Gastrocnemius medialis (tissue), 4 donors: ENCODE results near the gene PLXNB1. TPM values are rescaled to one million over a fixed set of nuclear protein-coding genes. Genes with fewer than 3 reads are reported as not detected.

Experiments
- ATAC-seq, 2 donors: fragments of 150-250 bp; one replicate each; pipeline ENCODE4 v1.9.1; 2016
- DNase-seq, 2 donors: peaks; one replicate each; pipeline ENCODE4 v3.0.0-alpha.2; 2019
- H3K27ac ChIP-seq, 4 donors: fragments of 200-600 bp; sonication (generic); 1 replicate in 1 of 4; 2 replicates in 3 of 4; pipeline ENCODE4 v1.5.1; 2016 to 2018; ENCODE audit warnings: mild to moderate bottlenecking in 2 of 4, moderate library complexity in 1 of 4
- H3K27me3 ChIP-seq, 3 donors: fragments of 200-600 bp; sonication (generic) in 2 of 3; 1 replicate in 1 of 3; 2 replicates in 2 of 3; pipeline versions ENCODE4 v1.5.1 to v1.6.0; 2016 to 2019; ENCODE audit warnings: mild to moderate bottlenecking in 1 of 3, moderate library complexity in 1 of 3
- H3K36me3 ChIP-seq, 2 donors: fragments of 200-600 bp; sonication (generic) in 1 of 2; one replicate each; pipeline ENCODE4 v1.5.1; 2017 to 2018
- H3K4me1 ChIP-seq, 2 donors: fragments of 200-600 bp; sonication (generic) in 1 of 2; one replicate each; pipeline ENCODE4 v1.5.1; 2016 to 2017; ENCODE audit warnings: mild to moderate bottlenecking in 2 of 2
- H3K4me3 ChIP-seq, 4 donors: fragments of 200-600 bp; sonication (generic) in 3 of 4; 1 replicate in 1 of 4; 2 replicates in 3 of 4; pipeline ENCODE4 v1.5.1; 2016 to 2019; ENCODE audit warnings: mild to moderate bottlenecking in 2 of 4
- H3K9me3 ChIP-seq, 3 donors: fragments of 200-600 bp; sonication (generic) in 2 of 3; 1 replicate in 1 of 3; 2 replicates in 2 of 3; pipeline ENCODE4 v1.5.1; 2016 to 2019
- CTCF ChIP-seq, 5 experiments: fragments of 450-650 bp in 3 of 5; fragments of 200-600 bp in 2 of 5; sonication (generic) in 2 of 5; IDR thresholded peaks in 4 of 5; conservative IDR thresholded peaks in 1 of 5; 1 replicate in 4 of 5; 2 replicates in 1 of 5; pipeline ENCODE4 v1.5.1; 2016 to 2019; ENCODE audit warnings: antibody characterized with exemption in 5 of 5, mild to moderate bottlenecking in 3 of 5, moderate library complexity in 3 of 5
- POLR2A ChIP-seq, 2 donors: fragments of 450-650 bp; IDR thresholded peaks; one replicate each; pipeline ENCODE4 v1.6.1; 2017; ENCODE audit warnings: antibody characterized with exemption in 2 of 2, mild to moderate bottlenecking in 2 of 2, moderate library complexity in 2 of 2
- in situ Hi-C, 4 donors: fragments of 200-750 bp; cut with MboI; loops; one replicate each; pipeline versions ENCODE4 v1.15.0 to v1.8.0; 2017; ENCODE audit warnings: low sequenced_read_pairs in 4 of 4
- intact Hi-C: fragments of 100-400 bp; cut with DNase I; formaldehyde crosslinking; loops from one replicate; pipeline ENCODE4 v1.15.1; 2023; ENCODE audit warnings: low total_unique reads
- total RNA-seq, 4 donors: library from RNA; depleted of rRNA; stranded (reverse); fragments of >200 nt; gene quantifications; one replicate each; pipeline versions ENCODE4 v1.1.0 to v1.2.3, GENCODE V29; 2016

The PLXNB1 gene
- total RNA-seq, 4 donors from 2014 or later = 2.8 to 7.2 (median 3.5) TPM

DNA sequence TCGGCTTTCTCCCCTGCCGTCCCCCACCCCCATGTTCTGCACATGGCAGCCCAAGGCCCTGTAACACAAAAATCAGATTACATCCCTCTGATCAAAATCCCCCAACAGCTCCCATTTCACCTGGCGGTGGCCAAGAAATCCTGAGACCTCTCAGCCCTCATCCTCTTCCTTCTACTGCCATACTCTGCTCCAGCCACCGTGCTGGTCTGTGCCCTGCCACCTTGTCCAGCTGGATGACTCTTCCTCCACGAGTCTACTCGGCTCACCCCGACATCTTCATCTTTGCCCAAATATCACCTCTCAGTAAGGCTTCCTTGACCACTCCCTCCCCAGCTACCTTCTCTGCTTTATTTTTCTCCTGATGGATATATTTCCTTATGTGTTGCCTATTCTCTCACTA, 7.0 kb upstream of the PLXNB1 start:
- Histone ChIP-seq H3K36me3 (peaks cover 0 to 6% of the 10 kb centered on the region in 2 donors), H3K27me3 (no peaks in the 10 kb centered on the region), H3K4me1 (peaks cover 18 to 21% of the 10 kb centered on the region in 2 donors), H3K9me3 (no peaks in the 10 kb centered on the region), H3K27ac (no peak overlapping the region), H3K4me3 (no peak overlapping the region)
- TF ChIP-seq POLR2A (IDR thresholded peaks at IDR 0.05) (no peak), CTCF (IDR thresholded peaks at IDR 0.05 in 4 of 5, conservative IDR thresholded peaks at IDR 0.05 in 1 of 5) (no peak)
- in situ Hi-C loops (loop anchor here (5.0 to 10.0 kb wide), 4 partner anchors 35 to 165 kb away; no protein-coding TSS in a partner anchor), intact Hi-C loops (loop anchor here (1.0 to 5.0 kb wide), 3 partner anchors 36 to 205 kb away; no protein-coding TSS in a partner anchor)
- DNase-seq (no peak), ATAC-seq (no peak)

GRCh38 chr3:48436477-48436787, 6.5 kb upstream of the PLXNB1 start:
- no peak for TF ChIP-seq CTCF (IDR thresholded peaks at IDR 0.05 in 4 of 5, conservative IDR thresholded peaks at IDR 0.05 in 1 of 5)
- no peak for TF ChIP-seq POLR2A (IDR thresholded peaks at IDR 0.05)
- intact Hi-C loops = loop anchor here (1.0 to 5.0 kb wide), 3 partner anchors 35 to 204 kb away; no protein-coding TSS in a partner anchor
- ATAC-seq (no peak), DNase-seq (no peak)
- in situ Hi-C loops = loop anchor here (5.0 to 10.0 kb wide), 4 partner anchors 34 to 164 kb away; no protein-coding TSS in a partner anchor
- Histone ChIP-seq H3K9me3 (no peaks in the 10 kb centered on the region), H3K4me1 (peaks cover 14 to 16% of the 10 kb centered on the region in 2 donors), H3K36me3 (peaks cover 0 to 2% of the 10 kb centered on the region in 2 donors), H3K27me3 (no peaks in the 10 kb centered on the region), H3K4me3 (no peak overlapping the region), H3K27ac (no peak overlapping the region)

- TF ChIP-seq CTCF (IDR thresholded peaks at IDR 0.05 in 4 of 5, conservative IDR thresholded peaks at IDR 0.05 in 1 of 5) (peak; percentile 97 to 98 (median 98)), POLR2A (IDR thresholded peaks at IDR 0.05) (no peak)
- H3K9me3 ChIP-seq = no peaks in the 10 kb centered on the region
- H3K4me1 ChIP-seq = peaks cover 9 to 11% of the 10 kb centered on the region in 2 donors
- intact Hi-C loops (loop anchor here (1.0 to 5.0 kb wide), 3 partner anchors 35 to 204 kb away; no protein-coding TSS in a partner anchor), in situ Hi-C loops (loop anchor here (5.0 to 10.0 kb wide), 4 partner anchors 34 to 164 kb away; no protein-coding TSS in a partner anchor)
- no peak overlapping the region for H3K27ac ChIP-seq
- peak; percentile 54 to 55 for ATAC-seq
- H3K4me3 ChIP-seq = no peak overlapping the region
- H3K27me3 ChIP-seq = no peaks in the 10 kb centered on the region
- peak; percentile 74 to 79 for DNase-seq
- H3K36me3 ChIP-seq = no peaks in the 10 kb centered on the region
These were observed 6.0 kb upstream of the PLXNB1 start for GRCh38 chr3:48435774-48436476.

DNA sequence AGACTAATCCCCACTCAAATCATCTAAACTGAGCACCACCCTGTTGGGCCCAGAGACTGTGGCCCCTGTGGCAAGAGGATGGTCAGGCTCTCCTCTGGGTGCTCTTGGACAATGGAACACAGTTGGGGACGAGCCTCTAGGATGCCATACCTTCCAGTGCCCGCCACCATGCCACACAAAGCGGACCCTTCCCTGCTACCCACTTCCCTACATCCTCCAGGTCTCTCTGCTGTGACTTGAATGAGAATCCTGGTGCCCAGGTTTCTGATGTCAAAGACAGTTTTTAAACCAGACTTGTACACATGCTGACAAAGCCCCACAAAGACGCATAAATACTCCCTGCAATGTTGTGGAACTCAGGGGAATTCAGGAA, 5.3 kb upstream of the PLXNB1 start:
- Histone ChIP-seq H3K27ac (no peak overlapping the region), H3K36me3 (no peaks in the 10 kb centered on the region), H3K27me3 (no peaks in the 10 kb centered on the region), H3K4me1 (peaks cover 7 to 8% of the 10 kb centered on the region in 2 donors), H3K4me3 (no peak overlapping the region), H3K9me3 (no peaks in the 10 kb centered on the region)
- no peak for DNase-seq
- TF ChIP-seq CTCF (IDR thresholded peaks at IDR 0.05 in 4 of 5, conservative IDR thresholded peaks at IDR 0.05 in 1 of 5) (no peak), POLR2A (IDR thresholded peaks at IDR 0.05) (no peak)
- in situ Hi-C loops = loop anchor here (5.0 to 10.0 kb wide), 4 partner anchors 33 to 163 kb away; no protein-coding TSS in a partner anchor
- ATAC-seq = no peak
- intact Hi-C loops = loop anchor here (5.0 kb wide), 1 partner anchor 203 kb away; no protein-coding TSS in a partner anchor
